GM06990 (cell line): ENCODE measurements around the gene ZNHIT1.

ENCODE experiments used
- DNase-seq: peaks from one replicate; pipeline ENCODE4 v3.0.0-alpha.2; 2011; ENCODE audit not compliant: insufficient read length; ENCODE audit errors: extremely low read depth
- H3K27me3 ChIP-seq: replicated peaks from 2 replicates; pipeline ENCODE4 v1.6.0; 2011; ENCODE audit warnings: low read length; ENCODE audit not compliant: control insufficient read depth, insufficient read depth
- H3K36me3 ChIP-seq: 2 replicates; pipeline ENCODE4 v1.5.1; 2011; ENCODE audit warnings: low read length; ENCODE audit not compliant: control insufficient read depth, insufficient read depth
- H3K4me3 ChIP-seq: replicated peaks from 2 replicates; pipeline ENCODE4 v1.5.1; 2011; ENCODE audit warnings: low read depth, mild to moderate bottlenecking, control low read depth, low read length
- TF ChIP-seq, protein P1 (sequence below): IDR thresholded peaks from 2 replicates; pipeline ENCODE4 v1.5.1; 2011; ENCODE audit warnings: low read length, control low read depth, mild to moderate bottlenecking, inconsistent platforms; ENCODE audit not compliant: insufficient read depth, poor library complexity, severe bottlenecking

The ZNHIT1 gene

GRCh38 chr7:101235050-101235449 lies 17.1 kb downstream of the ZNHIT1 start:
- DNase-seq: no peak
- TF ChIP-seq, protein P1, sequence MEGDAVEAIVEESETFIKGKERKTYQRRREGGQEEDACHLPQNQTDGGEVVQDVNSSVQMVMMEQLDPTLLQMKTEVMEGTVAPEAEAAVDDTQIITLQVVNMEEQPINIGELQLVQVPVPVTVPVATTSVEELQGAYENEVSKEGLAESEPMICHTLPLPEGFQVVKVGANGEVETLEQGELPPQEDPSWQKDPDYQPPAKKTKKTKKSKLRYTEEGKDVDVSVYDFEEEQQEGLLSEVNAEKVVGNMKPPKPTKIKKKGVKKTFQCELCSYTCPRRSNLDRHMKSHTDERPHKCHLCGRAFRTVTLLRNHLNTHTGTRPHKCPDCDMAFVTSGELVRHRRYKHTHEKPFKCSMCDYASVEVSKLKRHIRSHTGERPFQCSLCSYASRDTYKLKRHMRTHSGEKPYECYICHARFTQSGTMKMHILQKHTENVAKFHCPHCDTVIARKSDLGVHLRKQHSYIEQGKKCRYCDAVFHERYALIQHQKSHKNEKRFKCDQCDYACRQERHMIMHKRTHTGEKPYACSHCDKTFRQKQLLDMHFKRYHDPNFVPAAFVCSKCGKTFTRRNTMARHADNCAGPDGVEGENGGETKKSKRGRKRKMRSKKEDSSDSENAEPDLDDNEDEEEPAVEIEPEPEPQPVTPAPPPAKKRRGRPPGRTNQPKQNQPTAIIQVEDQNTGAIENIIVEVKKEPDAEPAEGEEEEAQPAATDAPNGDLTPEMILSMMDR: peak; percentile 34
- Histone ChIP-seq H3K27me3 (no peaks in the 10 kb centered on the region), H3K4me3 (no peak overlapping the region), H3K36me3 (peaks cover 20% of the 10 kb centered on the region)

DNA sequence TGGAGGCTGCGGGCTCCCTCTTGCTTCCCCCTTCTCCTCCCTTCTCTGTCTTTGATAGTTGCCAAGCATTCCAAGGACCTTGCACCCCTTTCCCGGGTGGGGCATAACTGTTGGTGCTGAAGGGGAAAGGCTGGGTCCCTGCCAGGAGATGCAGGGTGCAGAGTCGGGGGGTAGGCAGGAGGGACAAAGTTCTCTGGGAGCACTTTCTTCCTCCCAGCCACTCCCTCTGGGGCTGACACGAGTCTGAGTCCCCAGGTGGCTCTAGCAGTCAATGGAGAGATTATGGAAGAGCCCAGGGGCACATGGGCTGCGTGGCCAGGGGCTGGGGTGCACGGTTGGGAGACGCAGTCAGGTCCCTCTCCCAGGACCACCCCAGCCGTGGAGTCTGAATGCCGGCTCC lies 17.6 kb downstream of the ZNHIT1 start:
- no peak overlapping the region for H3K4me3 ChIP-seq
- TF ChIP-seq, protein P1: no peak
- H3K36me3 ChIP-seq: peaks cover 24% of the 10 kb centered on the region
- no peak for DNase-seq
- no peaks in the 10 kb centered on the region for H3K27me3 ChIP-seq

DNA sequence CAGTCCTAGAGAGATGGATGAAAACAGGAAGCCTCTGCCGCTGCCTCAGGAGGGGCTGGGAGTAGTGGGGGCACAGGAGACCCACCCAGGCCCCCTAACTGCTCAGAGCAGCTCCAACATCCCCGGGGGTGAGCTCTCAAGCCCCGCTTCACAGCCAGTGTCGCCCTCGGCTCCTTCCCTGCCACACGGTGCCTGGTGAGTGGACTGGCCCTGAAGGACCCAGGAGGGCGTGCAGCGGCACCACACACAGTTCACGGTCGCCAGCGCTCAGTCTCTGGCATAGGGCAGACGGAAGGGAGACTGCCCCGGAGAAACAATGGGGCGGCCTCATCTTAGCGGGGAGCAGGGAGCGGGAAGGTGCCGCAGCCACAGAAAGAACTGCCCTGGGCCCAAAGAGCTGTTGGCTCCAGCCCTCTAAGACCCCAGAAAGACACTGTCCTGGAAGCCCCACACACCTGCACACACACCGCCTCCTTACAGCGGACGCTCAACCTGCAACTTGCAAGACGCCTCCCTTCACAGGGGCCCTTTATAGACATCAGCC lies 18.4 kb downstream of the ZNHIT1 start:
- H3K27me3 ChIP-seq: no peaks in the 10 kb centered on the region
- peaks cover 26% of the 10 kb centered on the region for H3K36me3 ChIP-seq
- DNase-seq: no peak
- no peak overlapping the region for H3K4me3 ChIP-seq
- TF ChIP-seq, protein P1: no peak

- DNase-seq: no peak
- Histone ChIP-seq H3K27me3 (no peaks in the 10 kb centered on the region), H3K4me3 (no peak within 1 kb of the TSS), H3K36me3 (peaks cover 26% of the 10 kb centered on the region)
- TF ChIP-seq, protein P1: no peak
These were observed 19.5 kb downstream of the ZNHIT1 start, which contains the start of gene CLDN15 for GRCh38 chr7:101237206-101238067. CLDN15 (minus strand) TSS chr7:101237802; CDS start chr7:101237581, 221 bp downstream.

DNA sequence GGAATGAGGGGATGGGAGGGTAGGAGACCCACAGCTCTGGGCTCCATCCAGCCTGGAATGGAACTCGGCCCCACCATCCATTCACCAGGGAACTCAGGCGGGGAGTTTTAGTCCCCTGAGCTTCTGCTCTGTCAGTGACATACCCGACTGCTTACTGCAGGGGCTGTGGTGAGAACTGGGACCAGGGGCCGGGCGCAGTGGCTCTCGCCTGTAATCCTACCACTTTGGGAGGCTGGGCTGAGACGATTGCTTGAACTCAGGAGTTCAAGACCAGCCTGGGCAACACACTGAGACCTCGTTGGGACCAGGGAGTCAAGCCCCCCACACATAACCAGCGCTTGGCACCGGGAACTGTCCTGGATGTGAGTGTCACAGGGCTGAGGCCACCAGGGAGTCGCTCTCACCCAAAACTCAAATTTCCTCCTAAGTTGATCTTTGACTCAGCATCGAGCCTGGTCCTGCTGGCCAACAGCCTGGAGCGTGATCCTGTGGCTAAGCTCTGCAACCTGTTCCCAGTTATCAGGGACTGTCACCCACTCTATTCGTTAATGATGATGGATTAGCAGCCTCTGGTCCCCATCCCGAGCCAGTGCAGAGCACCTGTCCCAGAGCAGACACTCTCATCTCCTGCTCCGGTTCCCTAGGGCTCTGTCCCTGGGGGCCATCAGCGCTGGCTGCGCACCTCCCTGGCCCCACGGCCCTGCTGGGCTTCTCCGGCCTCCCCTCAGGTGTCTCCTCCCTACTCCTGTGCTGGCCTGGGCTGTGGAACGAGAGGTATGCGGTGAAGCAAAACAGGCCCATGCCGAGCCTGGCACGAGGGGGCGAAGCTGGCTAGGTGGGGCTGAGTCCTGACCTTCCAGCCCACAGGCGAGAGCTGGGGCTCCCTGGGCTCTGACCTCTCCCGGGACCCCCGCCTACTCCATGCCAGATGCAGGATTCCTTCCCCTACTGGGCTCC lies 20.5 kb downstream of the ZNHIT1 start:
- DNase-seq: no peak
- TF ChIP-seq, protein P1: no peak
- Histone ChIP-seq H3K4me3 (no peak overlapping the region), H3K27me3 (no peaks in the 10 kb centered on the region), H3K36me3 (peaks cover 26% of the 10 kb centered on the region)
